ENCODE data around the gene WWTR1.
A peak's percentile ranks its signal among the peaks of the same experiment; 100 is the strongest.

WWTR1 gene

GRCh38 chr3:149628957-149629670, 28.7 kb downstream of the WWTR1 start:
- no peak for DNase-seq (ENCODE audit: low spot score)
- Histone ChIP-seq H3K27ac (peak overlapping the region in 1 of 2 donors; percentile 57), H3K4me3 (no peak overlapping the region)
- TF ChIP-seq CTCF (IDR thresholded peaks at IDR 0.05): no peak

GRCh38 chr3:149626671-149627070, 31.2 kb downstream of the WWTR1 start:
- no peak overlapping the region for H3K4me3 ChIP-seq
- DNase-seq (ENCODE audit: low spot score): no peak
- no peak overlapping the region for H3K27ac ChIP-seq
- TF ChIP-seq CTCF (IDR thresholded peaks at IDR 0.05): no peak

- DNase-seq (ENCODE audit: low spot score): no peak
- H3K4me3 ChIP-seq: no peak overlapping the region
- TF ChIP-seq CTCF (IDR thresholded peaks at IDR 0.05): no peak
- peak overlapping the region in 1 of 2 donors; percentile 31 for H3K27ac ChIP-seq
These were observed 32.0 kb downstream of the WWTR1 start for GRCh38 chr3:149625795-149626194.

- TF ChIP-seq CTCF (IDR thresholded peaks at IDR 0.05): no peak
- DNase-seq (ENCODE audit: low spot score): no peak
- peak overlapping the region in 1 of 2 donors; percentile 47 for H3K27ac ChIP-seq
- no peak overlapping the region for H3K4me3 ChIP-seq
These were observed 34.0 kb downstream of the WWTR1 start for GRCh38 chr3:149623824-149624223.

GRCh38 chr3:149621218-149622005, 36.4 kb downstream of the WWTR1 start:
- no peak for DNase-seq (ENCODE audit: low spot score)
- H3K4me3 ChIP-seq: no peak overlapping the region
- H3K27ac ChIP-seq: peak overlapping the region; percentile 2 to 52
- no peak for TF ChIP-seq CTCF (IDR thresholded peaks at IDR 0.05)

GRCh38 chr3:149620291-149621020, 37.4 kb downstream of the WWTR1 start:
- no peak for DNase-seq (ENCODE audit: low spot score)
- Histone ChIP-seq H3K27ac (peak overlapping the region; percentile 11 to 63), H3K4me3 (peak overlapping the region; percentile 38)
- TF ChIP-seq CTCF (IDR thresholded peaks at IDR 0.05): no peak

Data from coronary artery (tissue), 2 donors.